ENCODE data around the gene ABI1.
A peak's percentile ranks its signal among the peaks of the same experiment; 100 is the strongest.
"Not testable (repeated sequence)": the region's sequence is repeated elsewhere in the genome, so short reads cannot be mapped to it uniquely, and the experiment has no call there.

The ABI1 gene

GRCh38 chr10:26861205-26861998 lies 644 bp upstream of the ABI1 start:
- POLR2A ChIA-PET, result interaction anchor here (0.6 kb wide), 2 partner anchors 174 to 186 kb away, joined by 3 read pairs; no protein-coding TSS in a partner anchor
- CTCF ChIA-PET, result interaction anchor here (0.7 to 3.7 kb wide), 27 partner anchors 10 to 986 kb away, joined by 3 to 25 read pairs (median 4); partner anchors contain the start of gene PDSS1
- TF ChIP-seq CTCF (IDR thresholded peaks at IDR 0.05; ENCODE audit: control extremely low read depth, extremely low read depth, low read depth, missing control alignments), result peak; percentile 39
- DNase-seq (ENCODE audit: extremely low spot score), result no peak

- DNase-seq (ENCODE audit: extremely low spot score), result no peak
- ChIA-PET CTCF (interaction anchor here (0.9 to 3.7 kb wide), 9 partner anchors 11 to 158 kb away, joined by 3 to 25 read pairs (median 3); no protein-coding TSS in a partner anchor), POLR2A (no interaction called here)
- TF ChIP-seq CTCF (IDR thresholded peaks at IDR 0.05; ENCODE audit: control extremely low read depth, extremely low read depth, low read depth, missing control alignments), result no peak
Measured at GRCh38 chr10:26860102-26860442, 686 bp downstream of the ABI1 start.

GRCh38 chr10:26859241-26860101 lies 1.3 kb downstream of the ABI1 start:
- no peak for DNase-seq (ENCODE audit: extremely low spot score)
- ChIA-PET CTCF (interaction anchor here (2.8 kb wide), 1 partner anchor 12 kb away, joined by 25 read pairs; no protein-coding TSS in a partner anchor), POLR2A (no interaction called here)
- no peak for TF ChIP-seq CTCF (IDR thresholded peaks at IDR 0.05; ENCODE audit: control extremely low read depth, extremely low read depth, low read depth, missing control alignments)

- ChIA-PET CTCF (no interaction called here), POLR2A (no interaction called here)
Measured at GRCh38 chr10:26858707-26859034, 2.1 kb downstream of the ABI1 start.

GRCh38 chr10:26857991-26858706 lies 2.6 kb downstream of the ABI1 start:
- ChIA-PET POLR2A (interaction anchor here (0.7 kb wide), 2 partner anchors 77 to 118 kb away, joined by 4 read pairs; no protein-coding TSS in a partner anchor), CTCF (interaction anchor here (0.6 to 2.4 kb wide), 3 partner anchors 13 to 132 kb away, joined by 3 to 9 read pairs (median 4); no protein-coding TSS in a partner anchor)
- no peak for TF ChIP-seq CTCF (IDR thresholded peaks at IDR 0.05; ENCODE audit: control extremely low read depth, extremely low read depth, low read depth, missing control alignments)
- peak; percentile 35 for DNase-seq (ENCODE audit: extremely low spot score)

More at GRCh38 chr10:26858707-26859034, 2.1 kb downstream of the ABI1 start:
- TF ChIP-seq CTCF (IDR thresholded peaks at IDR 0.05; ENCODE audit: control extremely low read depth, extremely low read depth, low read depth, missing control alignments), result no peak
- no peak for DNase-seq (ENCODE audit: extremely low spot score)

- POLR2A ChIA-PET, result interaction anchor here (0.7 kb wide), 2 partner anchors 77 to 117 kb away, joined by 4 read pairs; no protein-coding TSS in a partner anchor
- DNase-seq (ENCODE audit: extremely low spot score), result not testable (repeated sequence)
- CTCF ChIA-PET, result interaction anchor here (0.6 to 2.4 kb wide), 5 partner anchors 13 to 131 kb away, joined by 3 to 9 read pairs (median 3); no protein-coding TSS in a partner anchor
Measured at GRCh38 chr10:26857553-26857952, 3.2 kb downstream of the ABI1 start.

Data from GM10248 (cell line).